ENCODE data around the gene ARHGAP32.

- TF ChIP-seq EZH2 (IDR thresholded peaks at IDR 0.05; ENCODE audit: insufficient read depth, poor library complexity, severe bottlenecking) (no peak), EZH2phosphoT487 (IDR thresholded peaks at IDR 0.05; ENCODE audit: insufficient read depth, low read depth) (no peak)
Measured at GRCh38 chr11:129102225-129102624, 89.9 kb downstream of the ARHGAP32 start.
